Measurements from ENCODE around the gene MDN1.

- TF ChIP-seq CTCF (IDR thresholded peaks at IDR 0.05) (no peak), ZFX (IDR thresholded peaks at IDR 0.05; ENCODE audit: borderline replicate concordance) (no peak)
Observed at GRCh38 chr6:89680150-89680549, 139.4 kb downstream of the MDN1 start.

Data from 22Rv1 (cell line).